Stomach (tissue), 4 donors: ENCODE results near the gene BLVRA.

Source experiments
- POLR2AphosphoS5 ChIP-seq, 3 donors: sonication (generic); formaldehyde crosslinking; IDR thresholded peaks; one replicate each; pipeline ENCODE4 v1.6.1; 2016; ENCODE audit warnings: antibody characterized with exemption in 3 of 3
- TF ChIP-seq, protein P1 (sequence below), 7 experiments: fragments of 450-650 bp in 4 of 7; fragments of 200-600 bp in 3 of 7; sonication (generic) in 3 of 7; IDR thresholded peaks; one replicate each; pipeline ENCODE4 v1.5.1; 2016 to 2019; ENCODE audit warnings: antibody characterized with exemption in 7 of 7, control low read depth in 2 of 7, mild to moderate bottlenecking in 1 of 7

- TF ChIP-seq, protein P1, sequence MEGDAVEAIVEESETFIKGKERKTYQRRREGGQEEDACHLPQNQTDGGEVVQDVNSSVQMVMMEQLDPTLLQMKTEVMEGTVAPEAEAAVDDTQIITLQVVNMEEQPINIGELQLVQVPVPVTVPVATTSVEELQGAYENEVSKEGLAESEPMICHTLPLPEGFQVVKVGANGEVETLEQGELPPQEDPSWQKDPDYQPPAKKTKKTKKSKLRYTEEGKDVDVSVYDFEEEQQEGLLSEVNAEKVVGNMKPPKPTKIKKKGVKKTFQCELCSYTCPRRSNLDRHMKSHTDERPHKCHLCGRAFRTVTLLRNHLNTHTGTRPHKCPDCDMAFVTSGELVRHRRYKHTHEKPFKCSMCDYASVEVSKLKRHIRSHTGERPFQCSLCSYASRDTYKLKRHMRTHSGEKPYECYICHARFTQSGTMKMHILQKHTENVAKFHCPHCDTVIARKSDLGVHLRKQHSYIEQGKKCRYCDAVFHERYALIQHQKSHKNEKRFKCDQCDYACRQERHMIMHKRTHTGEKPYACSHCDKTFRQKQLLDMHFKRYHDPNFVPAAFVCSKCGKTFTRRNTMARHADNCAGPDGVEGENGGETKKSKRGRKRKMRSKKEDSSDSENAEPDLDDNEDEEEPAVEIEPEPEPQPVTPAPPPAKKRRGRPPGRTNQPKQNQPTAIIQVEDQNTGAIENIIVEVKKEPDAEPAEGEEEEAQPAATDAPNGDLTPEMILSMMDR (IDR thresholded peaks at IDR 0.05) = no peak
- peak in 1 of 3 donors; percentile 23 for TF ChIP-seq POLR2AphosphoS5 (IDR thresholded peaks at IDR 0.05)
Observed at GRCh38 chr7:43764807-43765491, 6.5 kb downstream of the BLVRA start.
